Hepatocyte (in vitro differentiated cells): ENCODE data around the gene EXOC3L4. TPM values are rescaled to one million over a fixed set of nuclear protein-coding genes. Genes with fewer than 3 reads are reported as not detected.
A peak's percentile ranks its signal among the peaks of the same experiment; 100 is the strongest.

Experiments used
- DNase-seq: peaks from one replicate; pipeline ENCODE4 v3.0.0-alpha.2; 2016; ENCODE audit warnings: low spot score
- H2AFZ ChIP-seq: fragments of 200-600 bp; sonication (generic); 2 replicates; pipeline ENCODE4 v1.6.0; 2016; ENCODE audit warnings: antibody characterized with exemption, mild to moderate bottlenecking
- H3K27ac ChIP-seq: fragments of 200-600 bp; sonication (generic); 2 replicates; pipeline ENCODE4 v1.5.1; 2016; ENCODE audit warnings: mild to moderate bottlenecking
- H3K27me3 ChIP-seq: fragments of 200-600 bp; sonication (generic); 2 replicates; pipeline ENCODE4 v1.6.1; 2016
- H3K36me3 ChIP-seq: fragments of 200-600 bp; sonication (generic); replicated peaks from 2 replicates; pipeline ENCODE4 v1.5.1; 2016; ENCODE audit warnings: low read depth; ENCODE audit not compliant: insufficient read depth
- H3K4me1 ChIP-seq: fragments of 200-600 bp; sonication (generic); 2 replicates; pipeline ENCODE4 v1.5.1; 2016; ENCODE audit warnings: mild to moderate bottlenecking, moderate library complexity; ENCODE audit not compliant: insufficient read depth
- H3K4me2 ChIP-seq: fragments of 200-600 bp; sonication (generic); 2 replicates; pipeline ENCODE4 v1.6.0; 2016
- H3K4me3 ChIP-seq: fragments of 200-600 bp; sonication (generic); 2 replicates; pipeline ENCODE4 v1.5.1; 2016; ENCODE audit warnings: mild to moderate bottlenecking
- H3K79me2 ChIP-seq: fragments of 200-600 bp; sonication (generic); 2 replicates; pipeline ENCODE4 v1.6.0; 2017; ENCODE audit warnings: mild to moderate bottlenecking
- H3K9me2 ChIP-seq: fragments of 200-600 bp; sonication (generic); replicated peaks from 2 replicates; pipeline ENCODE4 v1.6.0; 2017; ENCODE audit warnings: mild to moderate bottlenecking; ENCODE audit not compliant: insufficient read depth
- H3K9me3 ChIP-seq: fragments of 200-600 bp; sonication (generic); 2 replicates; pipeline ENCODE4 v1.5.1; 2016; ENCODE audit warnings: low read depth, mild to moderate bottlenecking
- H4K20me1 ChIP-seq: fragments of 200-600 bp; sonication (generic); 2 replicates; pipeline ENCODE4 v1.6.0; 2016; ENCODE audit warnings: mild to moderate bottlenecking; ENCODE audit not compliant: insufficient read depth, poor library complexity, severe bottlenecking
- EZH2 ChIP-seq: fragments of 200-600 bp; sonication (generic); IDR thresholded peaks from 2 replicates; pipeline ENCODE4 v1.6.1; 2016; ENCODE audit warnings: antibody characterized with exemption, mild to moderate bottlenecking, borderline replicate concordance
- EZH2phosphoT487 ChIP-seq: fragments of 200-600 bp; sonication (generic); IDR thresholded peaks from one replicate; pipeline ENCODE4 v1.6.1; 2018; ENCODE audit warnings: antibody characterized with exemption, mild to moderate bottlenecking, low read depth, moderate library complexity; ENCODE audit not compliant: unreplicated experiment, severe bottlenecking
- WGBS: methylation state at CpG from one replicate; pipeline ENCODE4 v1.1.6; 2016; ENCODE audit warnings: low lambda C conversion rate; ENCODE audit errors: missing lambda C conversion rate; 5-methylcytosine and 5-hydroxymethylcytosine counted together
- polyA plus RNA-seq: library from polyadenylated mRNA; unstranded; fragments of >200 nt; fragmentation: Nextera tagmentation; extraction: Ambion mirVana; gene quantifications from 2 replicates; pipeline ENCODE4 v1.2.1, GENCODE V29; 2016
- total RNA-seq: library from RNA; depleted of rRNA; stranded (reverse); fragments of >200 nt; gene quantifications from 2 replicates; pipeline ENCODE4 v1.2.3, GENCODE V29; 2014
- TF ChIP-seq, protein P1 (sequence below): fragments of 200-600 bp; sonication (generic); IDR thresholded peaks from 2 replicates; pipeline ENCODE4 v1.5.1; 2016; ENCODE audit warnings: antibody characterized with exemption, mild to moderate bottlenecking; ENCODE audit not compliant: poor library complexity

EXOC3L4 gene
- total and polyA plus RNA-seq, 2 experiments from 2014 or later = 35.3 to 40.3 TPM

DNA sequence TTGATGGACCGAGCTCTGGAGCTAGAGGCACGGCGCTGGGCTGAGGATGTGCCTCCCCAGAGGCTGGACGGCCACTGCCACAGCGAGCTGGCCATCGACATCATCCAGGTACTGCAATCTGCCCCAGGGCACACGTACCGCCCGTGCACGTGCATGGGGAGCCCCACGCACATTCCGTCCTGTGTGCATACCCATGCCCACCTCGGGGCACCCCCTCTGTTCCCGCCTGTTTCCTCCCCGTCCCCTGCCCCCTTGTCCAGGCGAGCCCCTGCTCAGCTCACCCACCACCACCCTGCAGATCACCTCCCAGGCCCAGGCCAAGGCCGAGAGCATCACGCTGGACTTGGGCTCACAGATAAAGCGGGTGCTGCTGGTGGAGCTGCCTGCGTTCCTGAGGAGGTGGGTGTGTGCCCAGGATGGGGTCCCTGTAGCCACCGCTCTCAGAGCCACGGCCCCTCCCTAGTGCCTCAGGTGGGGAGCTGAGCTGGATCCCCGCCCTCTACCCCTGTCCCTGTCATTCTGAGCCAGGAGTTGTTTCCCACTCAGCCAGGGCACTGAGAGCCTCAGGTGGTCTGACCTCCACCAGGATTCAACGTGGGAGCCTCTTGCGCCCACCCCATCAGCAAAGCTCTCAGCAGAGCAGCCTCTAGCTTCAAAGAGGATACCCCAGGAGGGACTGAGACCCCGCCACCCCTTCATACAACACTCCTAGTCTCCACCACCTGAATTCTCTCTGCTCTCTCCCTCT lies 35.7 kb downstream of the EXOC3L4 start:
- no peak overlapping the region for H3K4me3 ChIP-seq

DNA sequence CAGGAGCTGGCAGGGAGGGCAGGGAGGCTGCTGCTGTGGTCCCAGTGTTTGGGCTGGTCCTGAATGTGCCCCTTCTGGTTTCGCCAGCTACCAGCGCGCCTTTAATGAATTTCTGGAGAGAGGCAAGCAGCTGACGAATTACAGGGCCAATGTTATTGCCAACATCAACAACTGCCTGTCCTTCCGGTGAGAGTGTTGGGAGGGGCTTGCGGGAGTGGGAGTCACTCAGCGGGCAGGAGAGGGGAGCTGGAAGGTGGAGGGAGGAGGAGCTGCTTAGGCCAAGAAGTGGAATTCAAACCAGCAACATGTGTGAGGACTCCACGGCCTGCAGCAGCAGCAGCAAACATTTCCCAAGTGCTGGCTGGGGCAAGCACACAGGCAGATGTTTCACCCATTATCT lies 36.4 kb downstream of the EXOC3L4 start:
- no peak overlapping the region for H2AFZ ChIP-seq
- H3K4me3 ChIP-seq = no peak overlapping the region
- H3K36me3 ChIP-seq = no peaks in the 10 kb centered on the region
- H3K4me1 ChIP-seq = peaks cover 19% of the 10 kb centered on the region
- no peaks in the 10 kb centered on the region for H4K20me1 ChIP-seq
- H3K9me3 ChIP-seq = no peaks in the 10 kb centered on the region
- peak overlapping the region; percentile 58 for H3K27ac ChIP-seq
- WGBS = 63% methylated on average over 8 of the region's 8 CpGs
- H3K79me2 ChIP-seq = no peaks in the 10 kb centered on the region
- H3K4me2 ChIP-seq = no peak overlapping the region
- peak; percentile 71 for DNase-seq
- no peaks in the 10 kb centered on the region for H3K27me3 ChIP-seq
- H3K9me2 ChIP-seq = no peaks in the 10 kb centered on the region
- TF ChIP-seq EZH2 = no peak
- TF ChIP-seq, protein P1, sequence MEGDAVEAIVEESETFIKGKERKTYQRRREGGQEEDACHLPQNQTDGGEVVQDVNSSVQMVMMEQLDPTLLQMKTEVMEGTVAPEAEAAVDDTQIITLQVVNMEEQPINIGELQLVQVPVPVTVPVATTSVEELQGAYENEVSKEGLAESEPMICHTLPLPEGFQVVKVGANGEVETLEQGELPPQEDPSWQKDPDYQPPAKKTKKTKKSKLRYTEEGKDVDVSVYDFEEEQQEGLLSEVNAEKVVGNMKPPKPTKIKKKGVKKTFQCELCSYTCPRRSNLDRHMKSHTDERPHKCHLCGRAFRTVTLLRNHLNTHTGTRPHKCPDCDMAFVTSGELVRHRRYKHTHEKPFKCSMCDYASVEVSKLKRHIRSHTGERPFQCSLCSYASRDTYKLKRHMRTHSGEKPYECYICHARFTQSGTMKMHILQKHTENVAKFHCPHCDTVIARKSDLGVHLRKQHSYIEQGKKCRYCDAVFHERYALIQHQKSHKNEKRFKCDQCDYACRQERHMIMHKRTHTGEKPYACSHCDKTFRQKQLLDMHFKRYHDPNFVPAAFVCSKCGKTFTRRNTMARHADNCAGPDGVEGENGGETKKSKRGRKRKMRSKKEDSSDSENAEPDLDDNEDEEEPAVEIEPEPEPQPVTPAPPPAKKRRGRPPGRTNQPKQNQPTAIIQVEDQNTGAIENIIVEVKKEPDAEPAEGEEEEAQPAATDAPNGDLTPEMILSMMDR = no peak
- no peak for TF ChIP-seq EZH2phosphoT487

More for the DNA sequence above, 35.7 kb downstream of the EXOC3L4 start:
- H3K79me2 ChIP-seq = no peaks in the 10 kb centered on the region
- H2AFZ ChIP-seq = no peak overlapping the region
- no peak for TF ChIP-seq EZH2
- TF ChIP-seq, protein P1 = no peak
- no peak for TF ChIP-seq EZH2phosphoT487
- H3K36me3 ChIP-seq = no peaks in the 10 kb centered on the region
- no peaks in the 10 kb centered on the region for H3K27me3 ChIP-seq
- no peak overlapping the region for H3K4me2 ChIP-seq
- peaks cover 19% of the 10 kb centered on the region for H3K4me1 ChIP-seq
- H3K9me2 ChIP-seq = no peaks in the 10 kb centered on the region
- peak overlapping the region; percentile 58 for H3K27ac ChIP-seq
- H3K9me3 ChIP-seq = no peaks in the 10 kb centered on the region
- no peak for DNase-seq
- WGBS = 92% methylated on average over 25 of the region's 26 CpGs
- H4K20me1 ChIP-seq = no peaks in the 10 kb centered on the region

DNA sequence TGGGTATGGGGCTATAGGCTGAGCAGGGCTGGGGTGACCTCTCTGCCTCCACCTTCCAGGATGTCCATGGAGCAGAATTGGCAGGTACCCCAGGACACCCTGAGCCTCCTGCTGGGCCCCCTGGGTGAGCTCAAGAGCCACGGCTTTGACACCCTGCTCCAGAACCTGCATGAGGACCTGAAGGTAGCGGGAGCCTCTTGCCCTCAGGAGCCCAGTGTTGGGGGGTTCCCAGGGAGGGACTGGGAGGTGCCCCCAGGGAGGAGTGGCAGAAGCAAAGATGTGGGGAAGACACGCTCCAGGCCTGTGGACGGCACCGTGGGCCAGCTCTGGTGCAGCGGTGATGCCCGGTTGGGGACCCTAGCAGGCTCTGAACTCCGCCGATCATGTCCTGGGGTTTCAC lies 37.1 kb downstream of the EXOC3L4 start:
- Histone ChIP-seq H4K20me1 (no peaks in the 10 kb centered on the region), H3K27ac (no peak overlapping the region), H3K27me3 (no peaks in the 10 kb centered on the region), H3K36me3 (no peaks in the 10 kb centered on the region), H3K9me3 (no peaks in the 10 kb centered on the region), H3K4me1 (peaks cover 25% of the 10 kb centered on the region), H3K9me2 (no peaks in the 10 kb centered on the region), H2AFZ (no peak overlapping the region), H3K79me2 (no peaks in the 10 kb centered on the region), H3K4me2 (no peak overlapping the region), H3K4me3 (no peak overlapping the region)
- TF ChIP-seq, protein P1 = no peak
- TF ChIP-seq EZH2 (no peak), EZH2phosphoT487 (no peak)
- DNase-seq = no peak
- 95% methylated on average over 9 of the region's 9 CpGs for WGBS
